KMS-11 (cell line): ENCODE measurements around the gene GPC1.

Source experiments
- H2AFZ ChIP-seq: fragments of 200-600 bp; sonication (generic); 2 replicates; pipeline ENCODE4 v1.6.1; 2016; ENCODE audit warnings: antibody characterized with exemption, mixed run types, low read depth
- H3K27ac ChIP-seq: fragments of 200-600 bp; sonication (generic); 2 replicates; pipeline ENCODE4 v1.6.1; 2016; ENCODE audit warnings: mild to moderate bottlenecking, mixed run types
- H3K27me3 ChIP-seq: fragments of 200-600 bp; sonication (generic); 2 replicates; pipeline ENCODE4 v1.6.1; 2017; ENCODE audit warnings: mild to moderate bottlenecking, low read depth, mixed run types, moderate library complexity; ENCODE audit not compliant: insufficient read depth
- H3K36me3 ChIP-seq: fragments of 200-600 bp; sonication (generic); 2 replicates; pipeline ENCODE4 v1.6.1; 2017; ENCODE audit warnings: mild to moderate bottlenecking, mixed run types; ENCODE audit not compliant: insufficient read depth
- H3K4me1 ChIP-seq: fragments of 200-600 bp; sonication (generic); 2 replicates; pipeline ENCODE4 v1.6.1; 2016; ENCODE audit warnings: mild to moderate bottlenecking, low read depth, mixed run types; ENCODE audit not compliant: poor library complexity, severe bottlenecking
- H3K4me2 ChIP-seq: fragments of 200-600 bp; sonication (generic); 2 replicates; pipeline ENCODE4 v1.7.0; 2016; ENCODE audit warnings: mild to moderate bottlenecking, mixed run types
- H3K4me3 ChIP-seq: fragments of 200-600 bp; sonication (generic); IDR thresholded peaks from 2 replicates; pipeline ENCODE4 v1.6.1; 2017; ENCODE audit warnings: low read depth, low read length, mixed read lengths; ENCODE audit not compliant: insufficient read depth
- H3K79me2 ChIP-seq: fragments of 200-600 bp; sonication (generic); 2 replicates; pipeline ENCODE4 v1.6.1; 2016; ENCODE audit warnings: low read depth, mixed run types; ENCODE audit not compliant: insufficient read depth
- H3K9ac ChIP-seq: fragments of 200-600 bp; sonication (generic); 2 replicates; pipeline ENCODE4 v1.6.1; 2016; ENCODE audit warnings: mild to moderate bottlenecking, mixed run types
- H4K20me1 ChIP-seq: fragments of 200-600 bp; sonication (generic); 2 replicates; pipeline ENCODE4 v1.6.1; 2016; ENCODE audit warnings: mild to moderate bottlenecking, mixed run types; ENCODE audit not compliant: insufficient read depth
- TF ChIP-seq, protein P1 (sequence below): fragments of 200-600 bp; sonication (generic); conservative IDR thresholded peaks from 2 replicates; pipeline ENCODE4 v1.6.1; 2017; ENCODE audit warnings: low read depth, mild to moderate bottlenecking, antibody characterized with exemption, low read length, moderate library complexity, mixed read lengths

Gene GPC1

DNA sequence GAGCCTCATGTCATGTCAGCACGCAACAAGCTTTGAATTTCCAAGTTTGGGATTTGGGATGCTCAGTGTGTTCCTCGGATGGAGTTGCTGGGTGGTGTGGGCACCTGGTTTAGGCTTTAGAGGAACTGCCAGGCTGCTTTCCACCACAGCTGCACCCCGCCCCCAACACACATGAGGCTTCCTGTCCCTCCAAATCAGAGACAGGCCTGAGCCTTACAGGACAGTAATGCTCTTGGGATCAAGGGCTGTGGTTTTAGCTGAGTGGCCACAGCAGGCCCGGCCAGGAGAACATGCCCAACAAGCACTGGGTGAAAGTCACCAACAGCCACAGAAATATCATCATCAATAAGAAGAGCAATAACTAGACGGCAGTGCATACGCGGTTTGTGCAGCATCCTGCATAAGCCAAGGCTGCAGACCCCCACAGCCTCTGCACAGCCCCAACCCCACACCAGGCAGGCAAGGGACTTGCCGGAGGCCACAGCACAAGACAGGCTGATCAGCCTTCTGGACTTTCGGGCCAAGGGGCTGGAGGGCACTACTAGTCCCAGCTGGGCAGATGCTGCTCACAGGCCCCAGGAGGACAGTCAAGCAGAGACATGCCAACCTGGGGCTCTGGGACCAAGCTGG is 29.7 kb upstream of the GPC1 start:
- H3K27me3 ChIP-seq: peaks cover 69% of the 10 kb centered on the region; the same call in 1 of the 2 replicates
- H3K36me3 ChIP-seq: no peaks in the 10 kb centered on the region
- H2AFZ ChIP-seq: no peak overlapping the region
- no peak overlapping the region for H3K4me2 ChIP-seq
- no peak overlapping the region for H3K9ac ChIP-seq
- H3K4me1 ChIP-seq: no peaks in the 10 kb centered on the region
- TF ChIP-seq, protein P1, sequence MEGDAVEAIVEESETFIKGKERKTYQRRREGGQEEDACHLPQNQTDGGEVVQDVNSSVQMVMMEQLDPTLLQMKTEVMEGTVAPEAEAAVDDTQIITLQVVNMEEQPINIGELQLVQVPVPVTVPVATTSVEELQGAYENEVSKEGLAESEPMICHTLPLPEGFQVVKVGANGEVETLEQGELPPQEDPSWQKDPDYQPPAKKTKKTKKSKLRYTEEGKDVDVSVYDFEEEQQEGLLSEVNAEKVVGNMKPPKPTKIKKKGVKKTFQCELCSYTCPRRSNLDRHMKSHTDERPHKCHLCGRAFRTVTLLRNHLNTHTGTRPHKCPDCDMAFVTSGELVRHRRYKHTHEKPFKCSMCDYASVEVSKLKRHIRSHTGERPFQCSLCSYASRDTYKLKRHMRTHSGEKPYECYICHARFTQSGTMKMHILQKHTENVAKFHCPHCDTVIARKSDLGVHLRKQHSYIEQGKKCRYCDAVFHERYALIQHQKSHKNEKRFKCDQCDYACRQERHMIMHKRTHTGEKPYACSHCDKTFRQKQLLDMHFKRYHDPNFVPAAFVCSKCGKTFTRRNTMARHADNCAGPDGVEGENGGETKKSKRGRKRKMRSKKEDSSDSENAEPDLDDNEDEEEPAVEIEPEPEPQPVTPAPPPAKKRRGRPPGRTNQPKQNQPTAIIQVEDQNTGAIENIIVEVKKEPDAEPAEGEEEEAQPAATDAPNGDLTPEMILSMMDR: no peak
- H3K27ac ChIP-seq: no peak overlapping the region
- no peak overlapping the region for H3K4me3 ChIP-seq
- no peaks in the 10 kb centered on the region for H3K79me2 ChIP-seq
- no peaks in the 10 kb centered on the region for H4K20me1 ChIP-seq

GRCh38 chr2:240407090-240407489 is 28.4 kb upstream of the GPC1 start:
- Histone ChIP-seq H2AFZ (no peak overlapping the region), H3K27me3 (peaks cover 62% of the 10 kb centered on the region; the same call in 1 of the 2 replicates), H3K36me3 (no peaks in the 10 kb centered on the region), H3K27ac (no peak overlapping the region), H3K4me1 (no peaks in the 10 kb centered on the region), H3K79me2 (no peaks in the 10 kb centered on the region), H3K4me2 (no peak overlapping the region), H4K20me1 (no peaks in the 10 kb centered on the region), H3K4me3 (no peak overlapping the region), H3K9ac (no peak overlapping the region)
- TF ChIP-seq, protein P1: no peak

DNA sequence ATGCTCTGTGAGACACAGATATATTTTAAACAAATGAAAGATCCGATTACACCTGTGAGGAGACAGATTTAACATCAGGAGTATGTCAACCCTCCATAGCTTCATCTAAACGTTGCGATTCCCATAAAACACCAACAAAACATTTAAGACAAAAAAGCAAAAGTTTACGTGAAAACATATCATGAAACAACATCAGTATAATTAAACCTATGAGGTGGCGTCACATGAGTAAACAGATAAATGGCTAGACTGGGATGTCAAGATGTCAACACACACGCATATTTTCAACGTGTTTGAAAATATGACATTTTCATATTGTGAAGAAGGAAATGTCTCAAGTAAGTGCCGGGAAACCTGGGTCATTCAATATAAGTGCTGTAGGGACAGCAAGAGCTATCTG is 25.5 kb upstream of the GPC1 start:
- TF ChIP-seq, protein P1: no peak

GRCh38 chr2:240410808-240411207 is 24.7 kb upstream of the GPC1 start:
- peaks cover 40% of the 10 kb centered on the region; the same call in 1 of the 2 replicates for H3K27me3 ChIP-seq
- no peaks in the 10 kb centered on the region for H3K79me2 ChIP-seq
- H3K4me1 ChIP-seq: no peaks in the 10 kb centered on the region
- H3K9ac ChIP-seq: no peak overlapping the region
- TF ChIP-seq, protein P1: no peak
- no peaks in the 10 kb centered on the region for H4K20me1 ChIP-seq
- no peaks in the 10 kb centered on the region for H3K36me3 ChIP-seq
- H3K4me2 ChIP-seq: no peak overlapping the region
- no peak overlapping the region for H2AFZ ChIP-seq
- no peak overlapping the region for H3K27ac ChIP-seq
- no peak overlapping the region for H3K4me3 ChIP-seq

More for the DNA sequence above, 25.5 kb upstream of the GPC1 start:
- H3K79me2 ChIP-seq: no peaks in the 10 kb centered on the region
- no peaks in the 10 kb centered on the region for H3K4me1 ChIP-seq
- peaks cover 43% of the 10 kb centered on the region; the same call in 1 of the 2 replicates for H3K27me3 ChIP-seq
- H2AFZ ChIP-seq: no peak overlapping the region
- no peak overlapping the region for H3K27ac ChIP-seq
- H3K36me3 ChIP-seq: no peaks in the 10 kb centered on the region
- no peak overlapping the region for H3K9ac ChIP-seq
- H3K4me3 ChIP-seq: no peak overlapping the region
- no peak overlapping the region for H3K4me2 ChIP-seq
- H4K20me1 ChIP-seq: no peaks in the 10 kb centered on the region
